ENCODE results near the gene MMP2. TPM values are rescaled to one million over a fixed set of nuclear protein-coding genes. Genes with fewer than 3 reads are reported as not detected.

Gene MMP2
- total RNA-seq, 2 donors from 2014 or later = not detected

DNA sequence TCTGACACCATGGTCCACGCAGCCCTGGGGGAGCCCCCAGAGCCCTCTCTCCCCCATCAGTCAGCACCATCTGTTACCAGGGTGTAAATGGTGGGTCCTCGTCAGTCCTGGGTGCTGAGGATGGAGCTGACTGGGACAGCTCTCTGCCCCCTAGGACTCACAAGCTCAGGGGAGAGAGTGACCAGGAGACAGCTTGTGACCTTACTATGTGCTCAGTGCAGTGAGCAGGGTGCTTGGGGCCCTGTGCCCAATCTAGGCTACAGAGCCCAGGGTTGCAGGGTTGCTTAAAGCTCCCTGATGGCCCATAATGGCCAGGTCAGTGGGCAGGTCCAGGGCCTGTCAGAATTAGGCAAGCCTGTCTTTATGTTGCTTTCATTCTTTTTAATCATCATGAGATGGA lies 11.3 kb downstream of the MMP2 start:
- Mint-ChIP-seq H3K9me3 (no peaks in the 10 kb centered on the region), H3K4me3 (no peak overlapping the region), H3K4me1 (ENCODE audit: low read depth) (no peaks in the 10 kb centered on the region), H3K27me3 (ENCODE audit: low read depth) (peaks cover 21% of the 10 kb centered on the region), H3K27ac (no peak overlapping the region), H3K36me3 (ENCODE audit: insufficient read depth in 2 of 2) (no peaks in the 10 kb centered on the region)
- DNase-seq (no peak), ATAC-seq (replicated peaks in 1 of 2) (no peak)

DNA sequence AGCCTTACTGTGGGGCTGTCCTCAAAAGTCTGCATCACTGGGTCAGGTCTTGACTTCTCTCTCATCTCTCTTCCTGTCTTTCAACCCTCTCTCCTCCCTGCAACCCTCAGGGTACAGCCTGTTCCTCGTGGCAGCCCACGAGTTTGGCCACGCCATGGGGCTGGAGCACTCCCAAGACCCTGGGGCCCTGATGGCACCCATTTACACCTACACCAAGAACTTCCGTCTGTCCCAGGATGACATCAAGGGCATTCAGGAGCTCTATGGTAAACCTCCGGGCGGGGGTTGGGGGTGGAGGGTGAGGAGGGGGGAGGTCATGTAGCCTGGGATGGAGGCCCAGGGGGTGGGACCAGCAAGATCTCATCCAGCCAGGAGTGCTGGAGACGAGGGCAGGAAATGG lies 12.7 kb downstream of the MMP2 start:
- no peak overlapping the region for H3K27ac Mint-ChIP-seq
- no peak for DNase-seq
- ATAC-seq (replicated peaks in 1 of 2) = no peak
- no peak overlapping the region for H3K4me3 Mint-ChIP-seq
- no peaks in the 10 kb centered on the region for H3K36me3 Mint-ChIP-seq (ENCODE audit: insufficient read depth in 2 of 2)
- H3K4me1 Mint-ChIP-seq (ENCODE audit: low read depth) = no peaks in the 10 kb centered on the region
- no peaks in the 10 kb centered on the region for H3K9me3 Mint-ChIP-seq
- peaks cover 27% of the 10 kb centered on the region for H3K27me3 Mint-ChIP-seq (ENCODE audit: low read depth)

DNA sequence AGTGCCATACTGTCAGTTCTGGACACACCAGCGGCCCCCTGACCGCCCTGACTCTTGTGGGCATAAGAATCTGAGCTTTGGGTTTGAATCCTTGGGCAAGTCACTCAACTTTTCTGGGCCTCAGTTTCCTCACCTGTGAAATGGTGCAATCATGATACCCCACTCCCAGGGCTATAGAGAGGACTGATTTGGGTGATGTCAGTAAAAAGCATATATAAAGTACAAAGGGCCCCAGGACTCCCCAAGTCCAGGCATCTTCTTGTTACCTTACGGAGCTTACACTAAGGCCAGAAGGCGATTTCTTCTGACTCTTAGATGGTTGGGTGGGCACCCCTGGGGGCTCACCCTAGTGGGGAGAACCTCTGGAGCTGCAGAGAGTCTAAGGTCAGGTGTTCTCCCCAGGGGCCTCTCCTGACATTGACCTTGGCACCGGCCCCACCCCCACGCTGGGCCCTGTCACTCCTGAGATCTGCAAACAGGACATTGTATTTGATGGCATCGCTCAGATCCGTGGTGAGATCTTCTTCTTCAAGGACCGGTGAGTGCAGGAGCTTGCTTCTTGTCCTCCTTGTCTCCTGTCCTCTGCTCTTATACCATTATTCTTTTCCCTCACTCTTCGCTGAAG lies 13.9 kb downstream of the MMP2 start:
- no peaks in the 10 kb centered on the region for H3K36me3 Mint-ChIP-seq (ENCODE audit: insufficient read depth in 2 of 2)
- no peak overlapping the region for H3K27ac Mint-ChIP-seq
- peaks cover 27% of the 10 kb centered on the region for H3K27me3 Mint-ChIP-seq (ENCODE audit: low read depth)
- no peak for ATAC-seq (replicated peaks in 1 of 2)
- no peaks in the 10 kb centered on the region for H3K4me1 Mint-ChIP-seq (ENCODE audit: low read depth)
- no peak overlapping the region for H3K4me3 Mint-ChIP-seq
- no peak for DNase-seq
- H3K9me3 Mint-ChIP-seq = no peaks in the 10 kb centered on the region

GRCh38 chr16:55494994-55495421 lies 16.0 kb downstream of the MMP2 start:
- H3K9me3 Mint-ChIP-seq = no peaks in the 10 kb centered on the region
- DNase-seq (no peak), ATAC-seq (replicated peaks in 1 of 2) (no peak)
- no peaks in the 10 kb centered on the region for H3K36me3 Mint-ChIP-seq (ENCODE audit: insufficient read depth in 2 of 2)
- H3K27me3 Mint-ChIP-seq (ENCODE audit: low read depth) = peaks cover 17% of the 10 kb centered on the region
- no peak overlapping the region for H3K27ac Mint-ChIP-seq
- H3K4me3 Mint-ChIP-seq = no peak overlapping the region
- H3K4me1 Mint-ChIP-seq (ENCODE audit: low read depth) = peaks cover 9% of the 10 kb centered on the region

DNA sequence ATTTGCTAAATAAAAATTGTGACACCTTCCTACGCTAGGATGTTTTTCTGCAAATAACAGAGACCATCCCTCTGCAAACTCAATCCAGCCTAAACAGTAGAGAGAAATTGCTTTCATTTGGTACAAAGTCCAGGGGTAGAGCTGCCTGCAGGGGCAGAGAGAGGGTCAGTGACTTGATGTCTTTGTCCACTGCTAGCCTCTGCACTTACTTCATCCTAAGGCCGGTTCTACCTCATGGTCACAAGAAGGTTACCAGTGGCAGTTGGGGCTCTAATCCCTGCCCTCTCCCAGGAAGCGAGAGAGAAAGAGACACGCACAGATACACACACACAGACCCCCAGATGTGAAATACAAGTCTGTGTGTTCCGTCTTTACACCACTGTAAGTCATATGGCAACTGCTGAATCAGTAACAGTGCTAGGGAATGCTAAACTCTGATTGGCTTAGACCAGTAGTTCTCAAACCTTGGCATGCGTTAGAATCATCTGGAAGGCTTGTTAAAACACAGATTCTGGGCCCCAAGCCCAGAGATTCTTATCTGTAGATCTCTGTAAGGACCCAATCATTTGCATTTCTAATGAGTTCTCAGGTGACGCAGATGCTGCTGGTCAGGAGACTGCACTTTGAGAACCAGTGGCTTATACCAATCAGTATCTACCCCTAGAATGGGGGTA lies 16.8 kb downstream of the MMP2 start:
- no peak for ATAC-seq (replicated peaks in 1 of 2)
- H3K27ac Mint-ChIP-seq = no peak overlapping the region
- no peak for DNase-seq
- peaks cover 17% of the 10 kb centered on the region for H3K27me3 Mint-ChIP-seq (ENCODE audit: low read depth)
- no peaks in the 10 kb centered on the region for H3K9me3 Mint-ChIP-seq
- H3K4me1 Mint-ChIP-seq (ENCODE audit: low read depth) = peaks cover 17% of the 10 kb centered on the region
- no peaks in the 10 kb centered on the region for H3K36me3 Mint-ChIP-seq (ENCODE audit: insufficient read depth in 2 of 2)
- no peak overlapping the region for H3K4me3 Mint-ChIP-seq

- no peaks in the 10 kb centered on the region for H3K9me3 Mint-ChIP-seq
- H3K4me1 Mint-ChIP-seq (ENCODE audit: low read depth) = peaks cover 18% of the 10 kb centered on the region
- H3K27me3 Mint-ChIP-seq (ENCODE audit: low read depth) = peaks cover 23% of the 10 kb centered on the region
- ATAC-seq (replicated peaks in 1 of 2) (no peak), DNase-seq (no peak)
- H3K27ac Mint-ChIP-seq = no peak overlapping the region
- H3K36me3 Mint-ChIP-seq (ENCODE audit: insufficient read depth in 2 of 2) = no peaks in the 10 kb centered on the region
- no peak overlapping the region for H3K4me3 Mint-ChIP-seq
Measured at GRCh38 chr16:55496509-55497145, 17.6 kb downstream of the MMP2 start.

- peaks cover 18% of the 10 kb centered on the region for H3K4me1 Mint-ChIP-seq (ENCODE audit: low read depth)
- H3K27me3 Mint-ChIP-seq (ENCODE audit: low read depth) = peaks cover 25% of the 10 kb centered on the region
- DNase-seq (no peak), ATAC-seq (replicated peaks in 1 of 2) (no peak)
- H3K9me3 Mint-ChIP-seq = no peaks in the 10 kb centered on the region
- H3K27ac Mint-ChIP-seq = no peak overlapping the region
- no peak overlapping the region for H3K4me3 Mint-ChIP-seq
- no peaks in the 10 kb centered on the region for H3K36me3 Mint-ChIP-seq (ENCODE audit: insufficient read depth in 2 of 2)
Measured at GRCh38 chr16:55497558-55497957, 18.6 kb downstream of the MMP2 start.

DNA sequence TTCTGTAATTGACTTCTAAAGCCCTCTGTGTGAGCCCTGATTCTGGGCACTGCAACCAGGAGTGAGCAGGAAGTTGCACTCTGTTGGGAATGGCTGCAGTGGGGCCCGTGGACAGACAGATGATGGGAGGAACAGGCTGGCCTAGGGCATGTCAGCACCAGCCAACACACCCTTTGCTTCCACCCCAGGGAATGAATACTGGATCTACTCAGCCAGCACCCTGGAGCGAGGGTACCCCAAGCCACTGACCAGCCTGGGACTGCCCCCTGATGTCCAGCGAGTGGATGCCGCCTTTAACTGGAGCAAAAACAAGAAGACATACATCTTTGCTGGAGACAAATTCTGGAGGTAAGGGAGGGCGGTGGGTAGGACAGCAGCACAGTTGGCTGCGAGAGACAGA lies 19.1 kb downstream of the MMP2 start:
- H3K4me3 Mint-ChIP-seq = no peak overlapping the region
- H3K36me3 Mint-ChIP-seq (ENCODE audit: insufficient read depth in 2 of 2) = no peaks in the 10 kb centered on the region
- peaks cover 25% of the 10 kb centered on the region for H3K27me3 Mint-ChIP-seq (ENCODE audit: low read depth)
- no peak for DNase-seq
- no peak for ATAC-seq (replicated peaks in 1 of 2)
- no peaks in the 10 kb centered on the region for H3K9me3 Mint-ChIP-seq
- H3K27ac Mint-ChIP-seq = no peak overlapping the region
- H3K4me1 Mint-ChIP-seq (ENCODE audit: low read depth) = peaks cover 18% of the 10 kb centered on the region

GRCh38 chr16:55499281-55499680 lies 20.3 kb downstream of the MMP2 start:
- H3K27me3 Mint-ChIP-seq (ENCODE audit: low read depth) = peaks cover 21% of the 10 kb centered on the region
- H3K4me1 Mint-ChIP-seq (ENCODE audit: low read depth) = peaks cover 18% of the 10 kb centered on the region
- ATAC-seq (replicated peaks in 1 of 2) (no peak), DNase-seq (no peak)
- no peak overlapping the region for H3K4me3 Mint-ChIP-seq
- H3K27ac Mint-ChIP-seq = no peak overlapping the region
- H3K9me3 Mint-ChIP-seq = no peaks in the 10 kb centered on the region
- H3K36me3 Mint-ChIP-seq (ENCODE audit: insufficient read depth in 2 of 2) = no peaks in the 10 kb centered on the region

DNA sequence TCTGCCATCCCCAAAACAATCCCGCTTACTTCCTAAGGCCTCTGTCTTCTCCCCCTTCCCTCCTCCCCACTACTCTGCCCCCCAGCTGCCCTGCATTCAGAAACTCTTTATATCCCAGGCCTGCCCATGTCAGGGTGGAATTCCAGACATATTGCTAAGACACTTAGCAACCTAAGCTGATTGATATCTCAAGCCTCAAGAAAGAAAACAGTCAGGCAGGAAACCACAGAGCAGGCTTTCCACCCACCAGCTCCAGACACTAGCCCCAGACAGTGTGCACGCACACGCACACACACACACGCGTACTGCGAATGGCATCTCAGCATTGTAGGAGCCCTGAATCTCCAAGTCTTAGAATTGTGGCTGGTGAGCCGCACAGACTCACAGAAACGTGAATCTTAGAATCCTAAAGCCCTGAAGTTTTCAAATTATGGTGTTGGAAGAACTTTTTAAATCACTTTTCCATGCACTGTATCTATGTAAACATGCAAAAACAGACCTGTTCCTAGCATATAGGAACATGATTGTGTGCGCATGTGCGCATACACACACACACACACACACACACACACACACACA lies 21.0 kb downstream of the MMP2 start:
- H3K27me3 Mint-ChIP-seq (ENCODE audit: low read depth) = peaks cover 14% of the 10 kb centered on the region
- H3K36me3 Mint-ChIP-seq (ENCODE audit: insufficient read depth in 2 of 2) = no peaks in the 10 kb centered on the region

DNA sequence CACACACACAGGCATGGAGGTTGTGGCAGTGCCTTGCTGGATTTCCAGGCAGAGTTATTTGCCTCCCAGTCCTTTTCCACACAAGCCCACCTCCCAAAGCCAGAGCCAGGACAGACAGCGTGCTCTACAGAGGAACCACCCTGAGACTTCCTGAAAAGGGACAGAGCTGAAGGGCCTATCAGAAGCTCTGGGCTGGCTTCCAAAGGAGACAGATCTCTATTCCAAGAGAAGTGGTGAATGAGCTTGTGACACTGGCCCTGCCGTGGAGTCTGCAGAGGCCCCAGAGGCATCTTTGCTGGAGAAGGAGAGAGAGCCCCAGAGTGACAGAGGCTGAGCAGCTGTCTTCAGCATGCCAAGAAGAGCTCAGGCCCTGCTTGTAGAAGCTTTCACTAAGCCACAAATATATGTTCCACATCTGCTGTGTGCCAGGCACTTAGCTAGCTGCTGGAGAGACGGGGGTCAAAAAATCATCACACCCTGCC lies 21.6 kb downstream of the MMP2 start:
- no peak overlapping the region for H3K4me3 Mint-ChIP-seq
- DNase-seq (no peak), ATAC-seq (replicated peaks in 1 of 2) (peak in 1 of 2 donors; percentile 15)
- no peaks in the 10 kb centered on the region for H3K36me3 Mint-ChIP-seq (ENCODE audit: insufficient read depth in 2 of 2)
- no peaks in the 10 kb centered on the region for H3K9me3 Mint-ChIP-seq
- H3K27me3 Mint-ChIP-seq (ENCODE audit: low read depth) = peaks cover 14% of the 10 kb centered on the region
- no peak overlapping the region for H3K27ac Mint-ChIP-seq
- H3K4me1 Mint-ChIP-seq (ENCODE audit: low read depth) = peaks cover 18% of the 10 kb centered on the region

More for the DNA sequence above, 21.0 kb downstream of the MMP2 start:
- Mint-ChIP-seq H3K4me3 (peak overlapping the region; percentile 3 to 37), H3K27ac (no peak overlapping the region), H3K4me1 (ENCODE audit: low read depth) (peaks cover 18% of the 10 kb centered on the region), H3K9me3 (no peaks in the 10 kb centered on the region)
- ATAC-seq (replicated peaks in 1 of 2) (peak; percentile 92 to 93), DNase-seq (peak; percentile 39 to 57)

GRCh38 chr16:55501549-55502322 lies 22.7 kb downstream of the MMP2 start:
- Mint-ChIP-seq H3K36me3 (ENCODE audit: insufficient read depth in 2 of 2) (no peaks in the 10 kb centered on the region), H3K27me3 (ENCODE audit: low read depth) (peaks cover 8% of the 10 kb centered on the region), H3K27ac (no peak overlapping the region), H3K4me1 (ENCODE audit: low read depth) (peaks cover 18% of the 10 kb centered on the region), H3K9me3 (no peaks in the 10 kb centered on the region), H3K4me3 (no peak overlapping the region)
- no peak for ATAC-seq (replicated peaks in 1 of 2)
- DNase-seq = no peak
